Posterior cingulate gyrus (tissue), 11 donors: Measurements from ENCODE around the gene KLHDC3.
"Not testable (repeated sequence)": the region's sequence is repeated elsewhere in the genome, so short reads cannot be mapped to it uniquely, and the experiment has no call there.

ENCODE experiments used
- DNase-seq, 10 donors: peaks; one replicate each; pipeline versions ENCODE4 v3.0.0 to v3.0.0-alpha.2; 2020 to 2021; ENCODE audit warnings: mixed read lengths in 3 of 10
- intact Hi-C: fragments of 100-400 bp; cut with DNase I; formaldehyde crosslinking; loops from one replicate; pipeline ENCODE4 v1.15.1; 2023

Gene KLHDC3

DNA sequence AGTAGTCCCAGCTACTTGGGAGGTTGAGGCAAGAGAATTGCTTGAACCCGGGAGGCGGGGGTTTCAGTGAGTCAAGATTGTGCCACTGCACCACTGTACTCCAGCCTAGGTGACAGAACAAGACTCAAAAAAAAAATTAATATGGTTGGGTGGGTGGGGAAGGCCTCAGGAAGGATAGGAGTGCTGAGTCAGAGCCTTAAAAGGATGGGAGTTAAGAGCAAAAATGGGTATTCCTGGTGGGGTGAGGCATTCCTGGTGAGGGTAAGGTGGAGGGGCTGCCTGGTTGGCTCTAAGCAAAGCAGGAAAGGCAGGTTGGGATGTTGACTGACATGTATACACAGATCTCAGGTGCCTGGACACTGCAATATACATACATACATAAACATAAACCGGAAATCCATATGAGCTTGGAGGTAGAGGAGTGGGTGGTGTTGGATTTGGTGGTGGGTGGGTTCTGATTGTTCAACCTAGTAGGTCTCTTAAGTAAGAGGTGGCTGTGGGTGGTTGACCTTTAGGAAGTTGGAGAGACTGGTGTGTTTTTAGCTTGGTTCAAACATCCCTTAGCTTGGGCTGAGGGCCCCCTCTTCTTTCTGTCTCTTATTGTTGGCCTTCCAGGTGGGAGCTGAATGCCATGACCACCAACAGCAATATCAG, 6.1 kb downstream of the KLHDC3 start:
- DNase-seq: peak in 1 of 10 donors; percentile 12
- intact Hi-C loops: no loop called here

DNA sequence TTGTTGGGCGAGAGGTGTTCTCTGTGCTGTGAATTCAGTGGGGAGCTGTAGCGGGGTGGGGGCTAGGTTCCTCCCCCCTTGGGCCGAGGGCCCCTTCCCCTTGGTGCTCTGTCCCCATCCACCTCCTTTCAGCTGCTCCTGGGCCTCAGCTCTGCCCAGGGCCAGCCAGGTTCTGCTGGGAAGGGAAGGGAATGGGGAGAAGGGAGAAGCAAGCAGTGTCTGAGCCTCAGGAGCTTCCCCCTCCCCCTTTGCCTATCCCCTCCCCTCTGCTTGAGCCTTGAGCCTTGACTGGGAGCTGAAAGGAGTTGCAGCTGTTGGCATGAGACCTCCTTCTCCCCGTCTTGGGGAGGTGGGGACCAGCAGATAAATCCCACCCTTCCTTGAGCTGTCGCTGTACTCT, 6.8 kb downstream of the KLHDC3 start:
- intact Hi-C loops: no loop called here
- peak in 2 of 10 donors; percentile 16 to 54 for DNase-seq

GRCh38 chr6:43021270-43022047, 7.4 kb downstream of the KLHDC3 start, which contains the start of gene RRP36:
RRP36 (plus strand) TSS chr6:43021623; CDS start chr6:43021655, 32 bp downstream.
- intact Hi-C loops: no loop called here
- peak; percentile 69 to 98 (median 84) for DNase-seq

DNA sequence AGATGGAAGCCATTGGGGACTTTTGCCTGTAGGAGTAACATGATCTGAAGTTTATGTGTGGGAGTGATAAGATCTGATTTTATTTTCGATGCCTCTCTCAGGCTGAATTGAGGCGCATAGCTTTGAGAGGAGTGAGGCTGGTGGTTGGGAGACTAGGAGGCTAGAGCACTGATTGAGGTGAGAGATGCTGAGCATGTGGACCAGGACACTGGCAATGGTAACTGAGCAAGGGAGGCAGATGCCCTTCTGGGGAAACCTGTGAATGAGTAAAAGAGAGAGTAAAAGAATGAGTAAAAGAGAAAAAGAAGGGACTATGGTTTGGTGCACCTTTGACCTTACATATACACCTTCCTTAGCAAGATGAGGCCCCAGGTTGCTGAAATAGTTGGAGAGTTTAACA, 10.4 kb downstream of the KLHDC3 start:
- intact Hi-C loops: no loop called here
- DNase-seq: no peak

DNA sequence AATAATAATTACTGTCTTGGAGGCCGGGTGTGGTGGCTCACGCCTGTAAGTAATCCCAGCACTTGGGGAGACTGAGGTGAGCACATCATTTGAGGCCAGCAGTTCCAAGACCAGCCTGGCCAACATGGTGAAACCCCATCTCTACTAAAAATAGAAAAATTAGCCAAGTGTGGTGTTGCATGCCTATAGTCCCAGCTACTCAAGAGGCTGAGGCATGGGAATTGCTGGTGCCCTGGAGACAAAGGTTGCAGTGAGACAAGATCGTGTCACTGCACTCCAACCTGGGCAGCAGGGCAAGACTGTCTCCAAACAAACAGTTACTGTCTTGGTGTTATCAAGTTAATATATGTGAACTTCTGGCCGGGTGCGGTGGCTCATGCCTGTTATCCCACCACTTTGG, 12.3 kb downstream of the KLHDC3 start:
- intact Hi-C loops: no loop called here
- DNase-seq: peak in 2 of 10 donors; percentile 24 to 57

DNA sequence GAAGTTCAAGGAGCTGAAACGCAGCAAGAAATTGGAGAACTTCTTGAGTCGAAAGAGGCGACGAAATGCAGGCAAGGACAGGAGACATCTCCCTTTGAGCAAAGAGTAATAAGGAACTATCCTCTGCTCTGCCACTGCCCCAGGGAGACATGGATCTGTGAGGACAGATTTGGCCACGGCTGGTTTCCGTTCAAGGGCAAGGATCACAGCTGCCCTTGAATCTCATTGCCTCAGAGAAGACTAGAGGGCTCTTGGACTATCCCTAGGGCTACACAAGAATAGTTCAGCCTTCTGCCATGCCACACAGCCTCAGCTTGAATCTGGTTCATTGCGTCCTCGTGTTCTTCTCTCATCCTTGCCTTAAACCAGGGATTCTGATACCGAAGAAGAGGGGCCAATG, 15.1 kb downstream of the KLHDC3 start:
- peak in 1 of 10 donors; percentile 28 for DNase-seq
- intact Hi-C loops: no loop called here

GRCh38 chr6:43032326-43032725, 18.3 kb downstream of the KLHDC3 start:
- intact Hi-C loops: no loop called here
- DNase-seq: peak in 1 of 10 donors; percentile 9

- intact Hi-C loops: no loop called here
- no peak for DNase-seq
Observed at GRCh38 chr6:43033496-43034189, 19.6 kb downstream of the KLHDC3 start.

- intact Hi-C loops: no loop called here
- DNase-seq: peak in 2 of 10 donors; percentile 17 to 36
Observed at GRCh38 chr6:43034190-43034525, 20.1 kb downstream of the KLHDC3 start.

GRCh38 chr6:43035495-43036194, 21.6 kb downstream of the KLHDC3 start:
- peak in 2 of 10 donors; percentile 21 to 45 for DNase-seq
- intact Hi-C loops: no loop called here

DNA sequence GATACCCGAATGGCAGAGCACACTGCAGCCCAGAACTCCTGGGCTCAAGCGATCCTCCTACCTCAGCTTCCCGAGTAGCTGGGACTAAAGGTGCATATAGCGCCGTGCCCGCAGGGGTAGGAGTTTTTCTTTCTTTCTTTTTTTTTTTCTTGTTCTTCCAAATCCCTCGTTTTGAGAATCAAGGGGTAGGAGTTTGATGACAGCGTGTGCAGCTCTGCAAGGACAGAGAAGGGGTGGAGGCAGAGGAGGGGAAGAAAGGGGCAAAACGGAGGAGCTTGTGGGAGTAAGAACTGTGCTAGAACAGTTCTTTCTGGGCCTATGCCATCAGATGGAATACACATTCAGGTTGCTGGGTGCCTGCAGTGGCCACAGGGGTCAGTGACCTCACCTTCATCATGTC, 22.7 kb downstream of the KLHDC3 start:
- peak in 1 of 10 donors; percentile 21 for DNase-seq
- intact Hi-C loops: no loop called here

DNA sequence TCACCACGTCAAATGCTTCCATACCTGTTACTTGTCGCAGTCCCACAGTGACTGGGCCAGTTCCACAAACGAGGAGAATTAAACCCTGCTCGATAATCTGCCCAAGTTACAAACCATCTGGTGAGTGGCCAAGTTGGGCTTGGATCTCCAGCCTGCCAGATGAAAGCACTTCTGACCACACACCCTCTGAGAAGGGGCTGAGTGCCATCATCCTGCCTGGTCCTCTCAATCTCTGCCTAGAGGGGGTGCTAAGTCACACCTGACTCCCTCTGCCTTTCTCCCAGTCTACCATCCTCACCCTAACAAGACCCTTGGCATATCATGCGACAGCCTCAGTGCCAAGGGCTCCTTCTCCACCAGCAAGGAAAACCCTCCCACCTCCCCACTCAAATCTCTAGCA, 23.1 kb downstream of the KLHDC3 start:
- intact Hi-C loops: no loop called here
- DNase-seq: no peak

- DNase-seq: peak in 1 of 10 donors; percentile 41
- intact Hi-C loops: no loop called here
Observed at GRCh38 chr6:43037706-43038105, 23.7 kb downstream of the KLHDC3 start.

GRCh38 chr6:43038727-43039126, 24.7 kb downstream of the KLHDC3 start:
- DNase-seq: peak in 2 of 10 donors; percentile 52 to 57
- intact Hi-C loops: no loop called here

DNA sequence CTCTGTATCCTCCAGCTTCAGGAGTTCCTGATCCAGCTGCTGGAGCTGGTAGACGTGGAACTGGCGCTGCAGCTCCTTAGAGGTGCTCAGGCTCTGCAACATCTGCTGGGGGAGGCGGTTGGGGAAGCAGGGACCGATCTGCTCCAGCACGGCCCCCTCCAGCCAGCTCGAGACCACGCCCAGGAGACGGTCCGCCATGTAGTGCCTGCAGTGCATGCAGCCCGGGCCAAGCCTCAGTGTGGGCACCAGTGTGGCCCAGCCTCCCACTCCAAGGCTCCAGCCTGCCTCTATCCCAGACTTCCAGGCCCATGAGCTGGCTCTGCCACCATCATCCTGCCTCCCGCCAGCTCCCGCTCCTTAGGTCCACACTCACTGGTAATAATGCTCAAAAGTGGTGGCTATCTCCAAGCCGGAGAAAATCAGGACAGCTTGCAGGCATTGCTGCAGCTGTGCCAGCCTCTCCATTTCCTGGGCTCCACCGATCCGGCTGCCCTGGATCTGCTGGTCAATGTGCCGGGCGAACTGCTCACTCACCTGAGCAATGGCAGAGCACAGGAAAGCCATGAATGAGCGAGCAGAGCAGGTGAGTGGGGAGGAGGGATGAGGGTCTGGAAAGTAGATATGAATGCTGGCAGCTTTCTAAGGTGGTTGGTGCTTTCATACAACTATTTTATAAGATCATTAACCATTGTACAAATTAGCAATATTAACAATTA, 26.7 kb downstream of the KLHDC3 start:
- peak in 1 of 10 donors; percentile 50 for DNase-seq
- intact Hi-C loops: no loop called here

DNA sequence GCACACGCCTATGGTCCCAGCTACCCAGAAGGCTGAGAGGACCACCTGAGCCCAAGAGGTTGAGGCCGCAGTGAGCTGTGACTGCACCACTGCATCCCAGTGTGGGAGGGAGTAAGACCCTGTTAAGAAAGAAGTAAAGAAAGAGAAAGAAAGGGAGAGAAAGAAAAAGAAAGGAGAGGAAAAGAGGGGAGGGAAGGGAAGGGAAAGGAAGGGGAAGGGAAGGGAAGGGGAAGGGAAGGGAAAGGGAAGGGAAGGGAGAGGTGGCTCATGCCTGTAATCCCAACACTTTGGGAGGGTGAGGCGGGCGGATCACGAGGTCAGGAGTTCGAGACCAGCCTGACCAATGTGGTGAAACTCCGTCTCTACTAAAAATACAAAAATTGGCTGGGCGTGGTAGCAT, 27.4 kb downstream of the KLHDC3 start:
- DNase-seq: peak in 1 of 10 donors; percentile 5
- intact Hi-C loops: not testable (repeated sequence)

GRCh38 chr6:43043310-43043709, 29.3 kb downstream of the KLHDC3 start:
- intact Hi-C loops: no loop called here

DNA sequence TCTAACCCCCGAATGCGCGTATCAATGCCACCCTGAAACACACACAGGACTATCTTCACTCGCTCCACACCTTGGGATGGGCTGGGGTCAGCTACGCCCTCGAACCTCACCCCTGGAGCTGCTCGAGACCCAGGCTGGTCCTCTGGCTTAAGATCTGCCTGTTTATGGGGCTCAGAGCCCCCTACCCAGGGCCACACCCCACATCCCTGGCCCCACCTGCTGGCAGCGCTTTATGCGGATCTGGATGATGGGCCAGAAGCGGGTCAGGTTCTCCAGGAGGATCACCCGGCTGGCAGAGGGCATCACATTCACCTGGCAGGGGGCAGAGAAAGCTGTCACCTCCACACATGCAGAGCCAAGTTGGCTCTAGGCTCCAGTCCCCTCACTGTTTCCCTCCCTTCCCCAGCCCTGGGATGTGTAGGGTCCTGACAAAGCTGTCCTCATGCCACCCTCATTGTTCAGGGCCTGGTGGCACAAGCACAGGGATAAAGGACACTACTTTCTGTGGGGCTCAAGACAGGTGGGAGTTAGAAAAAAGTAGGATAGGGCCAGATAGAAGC, 31.4 kb downstream of the KLHDC3 start:
- intact Hi-C loops: no loop called here
- DNase-seq: peak in 1 of 10 donors; percentile 74

More at GRCh38 chr6:43043310-43043709, 29.3 kb downstream of the KLHDC3 start:
- peak in 2 of 10 donors; percentile 52 to 68 for DNase-seq

DNA sequence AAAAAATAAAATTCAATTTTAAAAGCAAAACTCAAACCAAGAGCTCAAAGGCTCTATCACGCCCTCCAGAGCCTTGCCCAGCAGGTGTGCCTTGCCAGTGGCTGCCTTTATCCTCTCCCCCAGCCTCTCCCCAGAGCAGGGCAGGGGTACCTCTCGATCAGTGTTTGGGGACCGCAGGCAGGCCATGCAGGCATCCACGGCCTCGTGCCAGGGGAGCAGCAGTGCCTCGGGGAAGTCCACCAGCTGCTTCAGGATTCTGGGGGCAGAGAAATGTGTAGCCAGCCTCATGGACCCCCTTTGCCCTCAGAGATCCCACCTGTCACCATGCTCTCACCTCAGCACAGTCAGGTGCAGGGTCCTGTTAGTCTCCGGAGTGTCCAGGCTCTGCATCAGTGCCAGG, 33.9 kb downstream of the KLHDC3 start:
- DNase-seq: peak in 1 of 10 donors; percentile 46
- intact Hi-C loops: no loop called here
